ENCODE data around the gene KCNQ1. TPM values are rescaled to one million over a fixed set of nuclear protein-coding genes. Genes with fewer than 3 reads are reported as not detected.

KCNQ1 gene
- total RNA-seq, 1 experiment from 2014 or later: 2.5 TPM

DNA sequence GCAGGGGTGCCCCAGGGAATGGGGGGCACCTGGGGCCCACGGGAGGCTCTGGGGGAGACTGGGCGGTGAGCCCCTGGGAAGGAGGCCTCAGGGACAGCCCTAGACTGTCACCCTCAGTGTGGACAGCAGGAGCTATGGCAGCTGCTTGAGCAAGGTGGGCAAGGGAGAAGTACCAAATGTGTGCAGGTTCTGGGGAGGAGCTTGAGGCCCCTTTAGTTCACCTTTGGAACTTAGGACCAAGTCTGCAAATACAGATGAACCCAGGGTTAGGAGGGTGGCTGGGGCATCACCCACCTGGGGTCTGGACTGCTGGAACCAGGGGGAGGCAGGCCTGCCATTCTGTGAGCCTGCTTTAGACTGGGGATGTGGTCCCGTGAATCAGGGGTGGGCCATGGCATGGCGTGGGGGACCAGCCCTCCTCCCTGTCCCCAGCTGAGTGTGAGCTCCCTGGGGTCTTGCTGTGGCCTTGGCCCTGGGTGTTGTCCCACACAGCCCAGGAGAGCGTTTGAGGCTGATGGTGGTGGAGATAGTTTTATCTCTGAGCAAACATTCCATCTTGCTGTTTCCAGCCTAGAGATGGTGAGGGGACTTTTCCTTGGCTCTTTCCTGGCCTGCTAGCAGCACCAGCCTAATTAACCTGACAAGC is 122.3 kb downstream of the KCNQ1 start:
- H3K4me3 Mint-ChIP-seq: no peak overlapping the region
- POLR2A ChIA-PET: no interaction called here
- no peaks in the 10 kb centered on the region for H3K9me3 Mint-ChIP-seq
- no peak for ATAC-seq
- H3K27ac Mint-ChIP-seq: no peak overlapping the region
- peaks cover 76% of the 10 kb centered on the region for H3K27me3 Mint-ChIP-seq (ENCODE audit: low read depth)
- no peaks in the 10 kb centered on the region for H3K4me1 Mint-ChIP-seq
- CTCF ChIA-PET: interaction anchor here (0.9 to 1.1 kb wide), 3 partner anchors 12 to 326 kb away, joined by 3 read pairs; no protein-coding TSS in a partner anchor
- TF ChIP-seq NR3C1 (CRISPR knock-in tag; conservative IDR thresholded peaks at IDR 0.05; ENCODE audit: low read depth) (no peak), SMAD3 (CRISPR knock-in tag; IDR thresholded peaks at IDR 0.05; ENCODE audit: borderline replicate concordance) (no peak), JAZF1 (CRISPR knock-in tag; IDR thresholded peaks at IDR 0.05) (no peak)
- peak; percentile 6 for DNase-seq (ENCODE audit: low spot score)
- no peaks in the 10 kb centered on the region for H3K36me3 Mint-ChIP-seq

DNA sequence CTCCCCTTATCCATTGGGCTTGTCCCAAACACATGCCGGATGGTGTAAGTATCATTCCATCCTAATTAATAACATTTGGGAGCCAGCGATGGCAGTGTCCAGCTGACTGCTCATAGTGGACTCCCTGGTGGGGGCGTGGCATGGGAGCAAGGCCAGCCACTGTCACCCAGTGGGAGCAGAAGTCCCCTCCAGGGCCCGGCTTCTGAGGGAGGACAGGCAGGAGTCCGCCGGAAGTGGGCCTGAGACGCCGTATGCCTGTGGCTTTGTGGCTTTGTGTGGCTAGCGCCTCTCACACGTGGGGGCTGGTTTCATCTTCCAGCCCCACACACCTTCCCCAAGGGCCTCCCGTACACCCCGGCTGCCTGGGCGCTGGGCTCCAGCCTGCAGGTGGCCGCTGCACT is 124.5 kb downstream of the KCNQ1 start:
- H3K36me3 Mint-ChIP-seq: no peaks in the 10 kb centered on the region
- no peaks in the 10 kb centered on the region for H3K4me1 Mint-ChIP-seq
- DNase-seq (ENCODE audit: low spot score) (no peak), ATAC-seq (no peak)
- POLR2A ChIA-PET: no interaction called here
- TF ChIP-seq TCF7 (CRISPR knock-in tag; IDR thresholded peaks at IDR 0.05; ENCODE audit: low read depth) (no peak), ZNF416 (CRISPR knock-in tag; IDR thresholded peaks at IDR 0.05) (no peak)
- CTCF ChIA-PET: no interaction called here
- no peaks in the 10 kb centered on the region for H3K9me3 Mint-ChIP-seq
- no peak overlapping the region; the same call in 1 of the 2 replicates for H3K27ac Mint-ChIP-seq
- H3K4me3 Mint-ChIP-seq: no peak overlapping the region
- H3K27me3 Mint-ChIP-seq (ENCODE audit: low read depth): peaks cover 69% of the 10 kb centered on the region

DNA sequence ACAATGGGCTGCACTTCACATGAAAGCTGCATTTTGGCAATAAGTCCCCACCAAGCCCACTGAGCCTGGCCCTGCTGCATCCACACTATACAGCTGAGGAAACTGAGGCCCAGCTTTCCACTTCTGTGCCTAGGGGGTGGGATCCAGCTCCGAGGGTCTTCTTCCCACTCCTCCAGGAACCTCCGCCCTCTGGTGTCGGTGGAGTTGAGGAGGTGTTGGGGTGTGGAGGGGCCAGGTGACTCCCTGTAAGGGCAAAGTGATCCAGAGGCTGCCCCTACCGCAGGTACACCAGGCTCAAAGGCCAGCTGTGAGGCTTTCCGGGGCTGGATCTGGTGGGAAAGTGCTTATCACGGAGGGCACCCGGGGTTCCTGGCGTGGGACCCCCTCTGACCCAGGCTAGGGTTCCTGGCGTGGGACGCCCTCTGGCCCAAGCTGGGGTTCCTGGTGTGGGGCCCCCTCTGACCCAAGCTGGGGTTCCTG is 125.0 kb downstream of the KCNQ1 start:
- H3K27ac Mint-ChIP-seq: no peak overlapping the region
- ATAC-seq (no peak), DNase-seq (ENCODE audit: low spot score) (no peak)
- H3K4me1 Mint-ChIP-seq: no peaks in the 10 kb centered on the region
- H3K9me3 Mint-ChIP-seq: no peaks in the 10 kb centered on the region
- peaks cover 64% of the 10 kb centered on the region for H3K27me3 Mint-ChIP-seq (ENCODE audit: low read depth)
- CTCF ChIA-PET: no interaction called here
- no peak overlapping the region for H3K4me3 Mint-ChIP-seq
- TF ChIP-seq CREB1 (CRISPR knock-in tag; IDR thresholded peaks at IDR 0.05) (no peak), NFYB (CRISPR knock-in tag; conservative IDR thresholded peaks at IDR 0.05; ENCODE audit: low read depth) (no peak), ZNF263 (CRISPR knock-in tag; IDR thresholded peaks at IDR 0.05; ENCODE audit: low read depth) (no peak), MXD4 (CRISPR knock-in tag; IDR thresholded peaks at IDR 0.05; ENCODE audit: borderline replicate concordance) (no peak), PRRX2 (CRISPR knock-in tag; IDR thresholded peaks at IDR 0.05) (no peak), ZNF121 (CRISPR knock-in tag; IDR thresholded peaks at IDR 0.05) (no peak), FOXJ3 (CRISPR knock-in tag; IDR thresholded peaks at IDR 0.05; ENCODE audit: borderline replicate concordance) (no peak), GRHL2 (CRISPR knock-in tag; IDR thresholded peaks at IDR 0.05; ENCODE audit: insufficient replicate concordance, severe bottlenecking) (no peak), ESRRA (CRISPR knock-in tag; IDR thresholded peaks at IDR 0.05; ENCODE audit: borderline replicate concordance) (no peak), SOX15 (CRISPR knock-in tag; IDR thresholded peaks at IDR 0.05) (no peak), IRF2 (CRISPR knock-in tag; IDR thresholded peaks at IDR 0.05; ENCODE audit: borderline replicate concordance, low read depth) (no peak), NR3C1 (CRISPR knock-in tag; conservative IDR thresholded peaks at IDR 0.05; ENCODE audit: low read depth) (no peak)
- TF ChIP-seq, protein P1, sequence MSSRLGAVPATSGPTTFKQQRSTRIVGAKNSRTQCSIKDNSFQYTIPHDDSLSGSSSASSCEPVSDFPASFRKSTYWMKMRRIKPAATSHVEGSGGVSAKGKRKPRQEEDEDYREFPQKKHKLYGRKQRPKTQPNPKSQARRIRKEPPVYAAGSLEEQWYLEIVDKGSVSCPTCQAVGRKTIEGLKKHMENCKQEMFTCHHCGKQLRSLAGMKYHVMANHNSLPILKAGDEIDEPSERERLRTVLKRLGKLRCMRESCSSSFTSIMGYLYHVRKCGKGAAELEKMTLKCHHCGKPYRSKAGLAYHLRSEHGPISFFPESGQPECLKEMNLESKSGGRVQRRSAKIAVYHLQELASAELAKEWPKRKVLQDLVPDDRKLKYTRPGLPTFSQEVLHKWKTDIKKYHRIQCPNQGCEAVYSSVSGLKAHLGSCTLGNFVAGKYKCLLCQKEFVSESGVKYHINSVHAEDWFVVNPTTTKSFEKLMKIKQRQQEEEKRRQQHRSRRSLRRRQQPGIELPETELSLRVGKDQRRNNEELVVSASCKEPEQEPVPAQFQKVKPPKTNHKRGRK (CRISPR knock-in tag; IDR thresholded peaks at IDR 0.05; ENCODE audit: borderline replicate concordance): no peak
- TF ChIP-seq, protein P2, sequence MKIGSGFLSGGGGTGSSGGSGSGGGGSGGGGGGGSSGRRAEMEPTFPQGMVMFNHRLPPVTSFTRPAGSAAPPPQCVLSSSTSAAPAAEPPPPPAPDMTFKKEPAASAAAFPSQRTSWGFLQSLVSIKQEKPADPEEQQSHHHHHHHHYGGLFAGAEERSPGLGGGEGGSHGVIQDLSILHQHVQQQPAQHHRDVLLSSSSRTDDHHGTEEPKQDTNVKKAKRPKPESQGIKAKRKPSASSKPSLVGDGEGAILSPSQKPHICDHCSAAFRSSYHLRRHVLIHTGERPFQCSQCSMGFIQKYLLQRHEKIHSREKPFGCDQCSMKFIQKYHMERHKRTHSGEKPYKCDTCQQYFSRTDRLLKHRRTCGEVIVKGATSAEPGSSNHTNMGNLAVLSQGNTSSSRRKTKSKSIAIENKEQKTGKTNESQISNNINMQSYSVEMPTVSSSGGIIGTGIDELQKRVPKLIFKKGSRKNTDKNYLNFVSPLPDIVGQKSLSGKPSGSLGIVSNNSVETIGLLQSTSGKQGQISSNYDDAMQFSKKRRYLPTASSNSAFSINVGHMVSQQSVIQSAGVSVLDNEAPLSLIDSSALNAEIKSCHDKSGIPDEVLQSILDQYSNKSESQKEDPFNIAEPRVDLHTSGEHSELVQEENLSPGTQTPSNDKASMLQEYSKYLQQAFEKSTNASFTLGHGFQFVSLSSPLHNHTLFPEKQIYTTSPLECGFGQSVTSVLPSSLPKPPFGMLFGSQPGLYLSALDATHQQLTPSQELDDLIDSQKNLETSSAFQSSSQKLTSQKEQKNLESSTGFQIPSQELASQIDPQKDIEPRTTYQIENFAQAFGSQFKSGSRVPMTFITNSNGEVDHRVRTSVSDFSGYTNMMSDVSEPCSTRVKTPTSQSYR (CRISPR knock-in tag; IDR thresholded peaks at IDR 0.05): no peak
- TF ChIP-seq, protein P3, sequence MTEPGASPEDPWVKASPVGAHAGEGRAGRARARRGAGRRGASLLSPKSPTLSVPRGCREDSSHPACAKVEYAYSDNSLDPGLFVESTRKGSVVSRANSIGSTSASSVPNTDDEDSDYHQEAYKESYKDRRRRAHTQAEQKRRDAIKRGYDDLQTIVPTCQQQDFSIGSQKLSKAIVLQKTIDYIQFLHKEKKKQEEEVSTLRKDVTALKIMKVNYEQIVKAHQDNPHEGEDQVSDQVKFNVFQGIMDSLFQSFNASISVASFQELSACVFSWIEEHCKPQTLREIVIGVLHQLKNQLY (CRISPR knock-in tag; IDR thresholded peaks at IDR 0.05): no peak
- POLR2A ChIA-PET: no interaction called here
- no peaks in the 10 kb centered on the region for H3K36me3 Mint-ChIP-seq

Data from WTC11 (cell line).